A673 (cell line): ENCODE results near the gene RPTOR. TPM values are rescaled to one million over a fixed set of nuclear protein-coding genes. Genes with fewer than 3 reads are reported as not detected.

ENCODE experiments used
- BruUV-seq: library from RNA; stranded (reverse); fragments of 400-500 nt; replicated peaks from 2 replicates; lab custom pipeline; 2021; lab: Mats Ljungman, UMichigan
- CTCF ChIA-PET: fragments of 300-600 bp; sonication (Branson Sonifier 250); formaldehyde crosslinking; loops from one replicate; lab custom pipeline; 2022; ENCODE audit warnings: antibody characterized with exemption; lab: Charles Lee
- POLR2A ChIA-PET: fragments of 300-600 bp; sonication (Branson Sonifier 250); formaldehyde crosslinking; loops from one replicate; lab custom pipeline; 2022; ENCODE audit warnings: antibody characterized with exemption; ENCODE audit not compliant: low non-redundant PET; lab: Charles Lee
- DNase-seq: peaks from one replicate; pipeline ENCODE4 v3.0.0-alpha.2; 2015; ENCODE audit warnings: low spot score
- H3K27ac ChIP-seq: fragments of 200-600 bp; sonication (generic); 2 replicates; pipeline ENCODE4 v1.5.1; 2016; ENCODE audit warnings: mixed run types, low read depth, mild to moderate bottlenecking, mixed read lengths, antibody characterized with exemption, low read length; ENCODE audit not compliant: poor library complexity, severe bottlenecking
- H3K27me3 ChIP-seq: fragments of 200-600 bp; sonication (generic); replicated peaks from 2 replicates; pipeline ENCODE4 v1.6.1; 2017; ENCODE audit warnings: mixed run types, low read depth, mild to moderate bottlenecking, mixed read lengths, antibody characterized with exemption, low read length; ENCODE audit not compliant: insufficient read depth, poor library complexity
- H3K36me3 ChIP-seq: fragments of 200-600 bp; sonication (generic); 2 replicates; pipeline ENCODE4 v1.6.1; 2016; ENCODE audit warnings: mixed run types, mild to moderate bottlenecking, mixed read lengths, antibody characterized with exemption, low read length; ENCODE audit not compliant: insufficient read depth, poor library complexity, severe bottlenecking
- H3K4me1 ChIP-seq: fragments of 200-600 bp; sonication (generic); 2 replicates; pipeline ENCODE4 v1.6.1; 2017; ENCODE audit warnings: mixed run types, mild to moderate bottlenecking, mixed read lengths, antibody characterized with exemption, low read length; ENCODE audit not compliant: insufficient read depth, poor library complexity, severe bottlenecking
- H3K4me3 ChIP-seq: fragments of 200-600 bp; sonication (generic); 2 replicates; pipeline ENCODE4 v1.5.1; 2016; ENCODE audit warnings: low read depth, mixed run types, mild to moderate bottlenecking, mixed read lengths, low read length; ENCODE audit not compliant: poor library complexity, severe bottlenecking
- H3K9me3 ChIP-seq: fragments of 200-600 bp; sonication (generic); 2 replicates; pipeline ENCODE4 v1.6.1; 2016; ENCODE audit warnings: mixed run types, low read depth, mild to moderate bottlenecking, mixed read lengths, antibody characterized with exemption, low read length; ENCODE audit not compliant: poor library complexity, severe bottlenecking
- CTCF ChIP-seq: fragments of 300-800, 200-600 bp; sonication (generic); conservative IDR thresholded peaks from 2 replicates; pipeline ENCODE4 v1.5.1; 2017; ENCODE audit warnings: low read depth, mild to moderate bottlenecking, antibody characterized with exemption, low read length, moderate library complexity, mixed read lengths
- EZH2 ChIP-seq: fragments of 200-600 bp; sonication (generic); IDR thresholded peaks from 2 replicates; pipeline ENCODE4 v1.6.1; 2017; ENCODE audit warnings: borderline replicate concordance, low read depth, mild to moderate bottlenecking, mixed read lengths, antibody characterized with exemption, low read length; ENCODE audit not compliant: poor library complexity, severe bottlenecking
- intact Hi-C: fragments of 100-400 bp; cut with micrococcal nuclease; formaldehyde crosslinking; loops from one replicate; pipeline ENCODE4 v1.10.0; 2022; ENCODE audit not compliant: unreplicated experiment
- total RNA-seq: library from RNA; stranded (reverse); gene quantifications from 2 replicates; pipeline ENCODE4 v1.2.3, GENCODE V29; 2021

Gene RPTOR
- total RNA-seq, 1 experiment from 2014 or later, result 55.2 TPM

GRCh38 chr17:80871341-80871740 lies 326.7 kb downstream of the RPTOR start:
- peaks cover 10% of the 10 kb centered on the region for H3K4me1 ChIP-seq
- no peak overlapping the region for H3K4me3 ChIP-seq
- H3K9me3 ChIP-seq, result no peaks in the 10 kb centered on the region
- H3K36me3 ChIP-seq, result no peaks in the 10 kb centered on the region
- DNase-seq, result no peak
- TF ChIP-seq EZH2, result no peak
- TF ChIP-seq CTCF, result no peak
- no peak overlapping the region for H3K27ac ChIP-seq
- no peaks in the 10 kb centered on the region for H3K27me3 ChIP-seq
- intact Hi-C loops, result no loop called here
- no TSS peak for BruUV-seq
- CTCF ChIA-PET, result no interaction called here
- POLR2A ChIA-PET, result no interaction called here

- peaks cover 14% of the 10 kb centered on the region for H3K4me1 ChIP-seq
- H3K9me3 ChIP-seq, result no peaks in the 10 kb centered on the region
- ChIA-PET POLR2A (no interaction called here), CTCF (no interaction called here)
- DNase-seq, result no peak
- BruUV-seq, result no TSS peak
- TF ChIP-seq CTCF, result no peak
- TF ChIP-seq EZH2, result no peak
- no peaks in the 10 kb centered on the region for H3K27me3 ChIP-seq
- H3K27ac ChIP-seq, result no peak overlapping the region
- intact Hi-C loops, result no loop called here
- no peak overlapping the region for H3K4me3 ChIP-seq
- no peaks in the 10 kb centered on the region for H3K36me3 ChIP-seq
Observed at GRCh38 chr17:80872001-80872500, 327.4 kb downstream of the RPTOR start.

- H3K4me3 ChIP-seq, result no peak overlapping the region
- intact Hi-C loops, result no loop called here
- no peaks in the 10 kb centered on the region for H3K36me3 ChIP-seq
- TF ChIP-seq CTCF, result no peak
- TF ChIP-seq EZH2, result no peak
- H3K27ac ChIP-seq, result no peak overlapping the region
- ChIA-PET CTCF (no interaction called here), POLR2A (no interaction called here)
- no peaks in the 10 kb centered on the region for H3K9me3 ChIP-seq
- DNase-seq, result no peak
- H3K27me3 ChIP-seq, result no peaks in the 10 kb centered on the region
- no TSS peak for BruUV-seq
- peaks cover 20% of the 10 kb centered on the region for H3K4me1 ChIP-seq
Observed at GRCh38 chr17:80872501-80873306, 328.1 kb downstream of the RPTOR start.
